Measurements from ENCODE around the gene BTBD10.

DNA sequence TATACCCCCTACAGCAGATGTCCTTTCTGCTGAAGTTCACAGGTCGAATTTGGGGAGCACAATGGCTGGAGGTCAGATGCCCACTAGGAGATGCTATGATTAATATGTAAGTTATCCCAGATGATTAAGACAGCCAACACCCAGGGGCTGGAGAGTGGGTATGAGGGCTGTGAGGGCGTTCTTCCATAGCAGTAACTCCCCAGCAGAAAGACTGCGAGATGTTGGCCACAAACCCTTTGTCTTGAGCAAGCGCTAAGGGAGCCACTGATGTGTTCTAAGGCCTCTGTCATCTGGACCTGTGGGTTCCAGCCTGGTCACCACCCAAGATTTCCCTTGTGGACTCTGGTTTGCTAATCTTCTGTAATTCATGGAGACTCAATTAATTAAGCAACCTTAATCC, 107.8 kb downstream of the BTBD10 start:
- TF ChIP-seq, protein P1, sequence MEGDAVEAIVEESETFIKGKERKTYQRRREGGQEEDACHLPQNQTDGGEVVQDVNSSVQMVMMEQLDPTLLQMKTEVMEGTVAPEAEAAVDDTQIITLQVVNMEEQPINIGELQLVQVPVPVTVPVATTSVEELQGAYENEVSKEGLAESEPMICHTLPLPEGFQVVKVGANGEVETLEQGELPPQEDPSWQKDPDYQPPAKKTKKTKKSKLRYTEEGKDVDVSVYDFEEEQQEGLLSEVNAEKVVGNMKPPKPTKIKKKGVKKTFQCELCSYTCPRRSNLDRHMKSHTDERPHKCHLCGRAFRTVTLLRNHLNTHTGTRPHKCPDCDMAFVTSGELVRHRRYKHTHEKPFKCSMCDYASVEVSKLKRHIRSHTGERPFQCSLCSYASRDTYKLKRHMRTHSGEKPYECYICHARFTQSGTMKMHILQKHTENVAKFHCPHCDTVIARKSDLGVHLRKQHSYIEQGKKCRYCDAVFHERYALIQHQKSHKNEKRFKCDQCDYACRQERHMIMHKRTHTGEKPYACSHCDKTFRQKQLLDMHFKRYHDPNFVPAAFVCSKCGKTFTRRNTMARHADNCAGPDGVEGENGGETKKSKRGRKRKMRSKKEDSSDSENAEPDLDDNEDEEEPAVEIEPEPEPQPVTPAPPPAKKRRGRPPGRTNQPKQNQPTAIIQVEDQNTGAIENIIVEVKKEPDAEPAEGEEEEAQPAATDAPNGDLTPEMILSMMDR (IDR thresholded peaks at IDR 0.05): no peak
- TF ChIP-seq POLR2A (IDR thresholded peaks at IDR 0.05): no peak
